MM.1S (cell line): ENCODE data around the gene TMEM109.

Experiments
- EZH2phosphoT487 ChIP-seq: fragments of 300-600 bp; sonication (generic); IDR thresholded peaks from 2 replicates; pipeline ENCODE4 v1.6.1; 2018; ENCODE audit warnings: antibody characterized with exemption, low read length
- TF ChIP-seq, protein P1 (sequence below): fragments of 300-600 bp; sonication (generic); IDR thresholded peaks from 2 replicates; pipeline ENCODE4 v1.5.1; 2016; ENCODE audit warnings: antibody characterized with exemption, low read length, mixed read lengths

DNA sequence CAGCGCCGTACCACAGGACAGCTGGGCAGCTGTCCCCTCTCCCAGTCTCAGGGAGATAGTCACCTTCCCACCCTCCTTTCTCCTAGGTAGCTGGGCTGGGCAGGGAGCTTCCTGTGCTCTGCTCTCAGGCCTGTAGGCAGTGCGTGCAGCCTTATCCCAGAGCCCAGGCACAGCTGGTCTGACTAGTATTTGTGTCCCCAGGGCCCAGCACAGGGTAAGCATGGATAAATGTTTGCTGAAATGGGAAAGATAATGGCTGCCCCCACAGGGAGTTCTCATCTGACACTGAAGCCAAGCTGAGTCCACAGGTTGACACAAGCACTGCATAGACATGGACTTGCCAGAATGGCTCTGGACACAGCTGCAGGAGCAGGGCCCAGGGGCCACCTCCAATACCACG lies 28.3 kb downstream of the TMEM109 start:
- TF ChIP-seq, protein P1, sequence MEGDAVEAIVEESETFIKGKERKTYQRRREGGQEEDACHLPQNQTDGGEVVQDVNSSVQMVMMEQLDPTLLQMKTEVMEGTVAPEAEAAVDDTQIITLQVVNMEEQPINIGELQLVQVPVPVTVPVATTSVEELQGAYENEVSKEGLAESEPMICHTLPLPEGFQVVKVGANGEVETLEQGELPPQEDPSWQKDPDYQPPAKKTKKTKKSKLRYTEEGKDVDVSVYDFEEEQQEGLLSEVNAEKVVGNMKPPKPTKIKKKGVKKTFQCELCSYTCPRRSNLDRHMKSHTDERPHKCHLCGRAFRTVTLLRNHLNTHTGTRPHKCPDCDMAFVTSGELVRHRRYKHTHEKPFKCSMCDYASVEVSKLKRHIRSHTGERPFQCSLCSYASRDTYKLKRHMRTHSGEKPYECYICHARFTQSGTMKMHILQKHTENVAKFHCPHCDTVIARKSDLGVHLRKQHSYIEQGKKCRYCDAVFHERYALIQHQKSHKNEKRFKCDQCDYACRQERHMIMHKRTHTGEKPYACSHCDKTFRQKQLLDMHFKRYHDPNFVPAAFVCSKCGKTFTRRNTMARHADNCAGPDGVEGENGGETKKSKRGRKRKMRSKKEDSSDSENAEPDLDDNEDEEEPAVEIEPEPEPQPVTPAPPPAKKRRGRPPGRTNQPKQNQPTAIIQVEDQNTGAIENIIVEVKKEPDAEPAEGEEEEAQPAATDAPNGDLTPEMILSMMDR: no peak
- no peak for TF ChIP-seq EZH2phosphoT487
